A673 (cell line): ENCODE measurements around the gene DCTN3. TPM values are rescaled to one million over a fixed set of nuclear protein-coding genes. Genes with fewer than 3 reads are reported as not detected.

ENCODE experiments used
- BruUV-seq: library from RNA; stranded (reverse); fragments of 400-500 nt; replicated peaks from 2 replicates; lab custom pipeline; 2021; lab: Mats Ljungman, UMichigan
- CTCF ChIA-PET: fragments of 300-600 bp; sonication (Branson Sonifier 250); formaldehyde crosslinking; loops from one replicate; lab custom pipeline; 2022; ENCODE audit warnings: antibody characterized with exemption; lab: Charles Lee
- POLR2A ChIA-PET: fragments of 300-600 bp; sonication (Branson Sonifier 250); formaldehyde crosslinking; loops from one replicate; lab custom pipeline; 2022; ENCODE audit warnings: antibody characterized with exemption; ENCODE audit not compliant: low non-redundant PET; lab: Charles Lee
- DNase-seq: peaks from one replicate; pipeline ENCODE4 v3.0.0-alpha.2; 2015; ENCODE audit warnings: low spot score
- H3K27ac ChIP-seq: fragments of 200-600 bp; sonication (generic); 2 replicates; pipeline ENCODE4 v1.5.1; 2016; ENCODE audit warnings: mixed run types, low read depth, mild to moderate bottlenecking, mixed read lengths, antibody characterized with exemption, low read length; ENCODE audit not compliant: poor library complexity, severe bottlenecking
- H3K27me3 ChIP-seq: fragments of 200-600 bp; sonication (generic); replicated peaks from 2 replicates; pipeline ENCODE4 v1.6.1; 2017; ENCODE audit warnings: mixed run types, low read depth, mild to moderate bottlenecking, mixed read lengths, antibody characterized with exemption, low read length; ENCODE audit not compliant: insufficient read depth, poor library complexity
- H3K36me3 ChIP-seq: fragments of 200-600 bp; sonication (generic); 2 replicates; pipeline ENCODE4 v1.6.1; 2016; ENCODE audit warnings: mixed run types, mild to moderate bottlenecking, mixed read lengths, antibody characterized with exemption, low read length; ENCODE audit not compliant: insufficient read depth, poor library complexity, severe bottlenecking
- H3K4me1 ChIP-seq: fragments of 200-600 bp; sonication (generic); 2 replicates; pipeline ENCODE4 v1.6.1; 2017; ENCODE audit warnings: mixed run types, mild to moderate bottlenecking, mixed read lengths, antibody characterized with exemption, low read length; ENCODE audit not compliant: insufficient read depth, poor library complexity, severe bottlenecking
- H3K4me3 ChIP-seq: fragments of 200-600 bp; sonication (generic); 2 replicates; pipeline ENCODE4 v1.5.1; 2016; ENCODE audit warnings: low read depth, mixed run types, mild to moderate bottlenecking, mixed read lengths, low read length; ENCODE audit not compliant: poor library complexity, severe bottlenecking
- H3K9me3 ChIP-seq: fragments of 200-600 bp; sonication (generic); 2 replicates; pipeline ENCODE4 v1.6.1; 2016; ENCODE audit warnings: mixed run types, low read depth, mild to moderate bottlenecking, mixed read lengths, antibody characterized with exemption, low read length; ENCODE audit not compliant: poor library complexity, severe bottlenecking
- CTCF ChIP-seq: fragments of 300-800, 200-600 bp; sonication (generic); conservative IDR thresholded peaks from 2 replicates; pipeline ENCODE4 v1.5.1; 2017; ENCODE audit warnings: low read depth, mild to moderate bottlenecking, antibody characterized with exemption, low read length, moderate library complexity, mixed read lengths
- EZH2 ChIP-seq: fragments of 200-600 bp; sonication (generic); IDR thresholded peaks from 2 replicates; pipeline ENCODE4 v1.6.1; 2017; ENCODE audit warnings: borderline replicate concordance, low read depth, mild to moderate bottlenecking, mixed read lengths, antibody characterized with exemption, low read length; ENCODE audit not compliant: poor library complexity, severe bottlenecking
- intact Hi-C: fragments of 100-400 bp; cut with micrococcal nuclease; formaldehyde crosslinking; loops from one replicate; pipeline ENCODE4 v1.10.0; 2022; ENCODE audit not compliant: unreplicated experiment
- total RNA-seq: library from RNA; stranded (reverse); gene quantifications from 2 replicates; pipeline ENCODE4 v1.2.3, GENCODE V29; 2021

Gene DCTN3
- total RNA-seq, 1 experiment from 2014 or later: 79.3 TPM

- intact Hi-C loops: no loop called here
- no peaks in the 10 kb centered on the region for H3K9me3 ChIP-seq
- H3K27ac ChIP-seq: no peak overlapping the region
- H3K27me3 ChIP-seq: no peaks in the 10 kb centered on the region
- no peak for DNase-seq
- POLR2A ChIA-PET: no interaction called here
- no peaks in the 10 kb centered on the region for H3K36me3 ChIP-seq
- BruUV-seq: no TSS peak
- no peak overlapping the region for H3K4me3 ChIP-seq
- CTCF ChIA-PET: no interaction called here
- TF ChIP-seq CTCF: no peak
- H3K4me1 ChIP-seq: peaks cover 8% of the 10 kb centered on the region
These were observed 39.4 kb upstream of the DCTN3 start for GRCh38 chr9:34659592-34660253.

GRCh38 chr9:34658461-34658860 lies 38.2 kb upstream of the DCTN3 start:
- no peak for DNase-seq
- ChIA-PET POLR2A (no interaction called here), CTCF (no interaction called here)
- intact Hi-C loops: no loop called here
- no peaks in the 10 kb centered on the region for H3K36me3 ChIP-seq
- BruUV-seq: no TSS peak
- H3K27me3 ChIP-seq: no peaks in the 10 kb centered on the region
- peaks cover 17% of the 10 kb centered on the region for H3K4me1 ChIP-seq
- TF ChIP-seq EZH2 (no peak), CTCF (no peak)
- H3K9me3 ChIP-seq: no peaks in the 10 kb centered on the region
- no peak overlapping the region for H3K27ac ChIP-seq
- no peak overlapping the region for H3K4me3 ChIP-seq

- CTCF ChIA-PET: no interaction called here
- Histone ChIP-seq H3K27me3 (no peaks in the 10 kb centered on the region), H3K27ac (no peak overlapping the region), H3K9me3 (no peaks in the 10 kb centered on the region), H3K4me3 (no peak overlapping the region), H3K36me3 (no peaks in the 10 kb centered on the region), H3K4me1 (peaks cover 25% of the 10 kb centered on the region)
- POLR2A ChIA-PET: no interaction called here
- no peak for DNase-seq
- intact Hi-C loops: no loop called here
- TF ChIP-seq CTCF (no peak), EZH2 (no peak)
- no TSS peak for BruUV-seq
These were observed 36.7 kb upstream of the DCTN3 start for GRCh38 chr9:34656992-34657391.
